ENCODE data around the gene NUBPL.

- TF ChIP-seq POLR2A (IDR thresholded peaks at IDR 0.05; ENCODE audit: low read length), result no peak
- no peak for TF ChIP-seq GATA1 (IDR thresholded peaks at IDR 0.05; ENCODE audit: low read depth, low read length)
Observed at GRCh38 chr14:31568161-31568560, 7.0 kb downstream of the NUBPL start.
